NCI-H748 (cell line): ENCODE data around the gene S100A12.

Experiments used
- DNase-seq: peaks from one replicate; lab custom pipeline; 2025; ENCODE audit not compliant: unreplicated experiment; lab: John Stamatoyannopoulos, UW

The S100A12 gene

DNA sequence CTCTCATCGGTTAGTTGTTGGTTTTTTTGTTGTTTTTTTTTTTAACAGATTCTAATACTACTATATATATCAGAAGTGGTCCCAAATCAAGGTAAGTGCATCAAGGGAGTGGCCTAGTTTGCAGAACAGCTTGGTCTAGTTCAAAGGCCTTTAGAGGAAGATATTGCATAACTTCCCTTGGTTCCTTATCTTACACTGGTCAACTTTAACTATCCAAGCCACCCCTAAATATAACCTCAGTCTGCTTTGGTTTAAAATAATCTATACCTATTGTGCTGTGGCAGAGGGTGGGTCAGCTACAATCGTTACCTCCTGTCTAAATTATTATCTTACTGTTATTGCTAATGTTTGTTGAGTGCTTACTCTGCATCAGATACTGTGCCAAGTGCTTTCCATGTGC is 6.9 kb downstream of the S100A12 start:
- DNase-seq = no peak

DNA sequence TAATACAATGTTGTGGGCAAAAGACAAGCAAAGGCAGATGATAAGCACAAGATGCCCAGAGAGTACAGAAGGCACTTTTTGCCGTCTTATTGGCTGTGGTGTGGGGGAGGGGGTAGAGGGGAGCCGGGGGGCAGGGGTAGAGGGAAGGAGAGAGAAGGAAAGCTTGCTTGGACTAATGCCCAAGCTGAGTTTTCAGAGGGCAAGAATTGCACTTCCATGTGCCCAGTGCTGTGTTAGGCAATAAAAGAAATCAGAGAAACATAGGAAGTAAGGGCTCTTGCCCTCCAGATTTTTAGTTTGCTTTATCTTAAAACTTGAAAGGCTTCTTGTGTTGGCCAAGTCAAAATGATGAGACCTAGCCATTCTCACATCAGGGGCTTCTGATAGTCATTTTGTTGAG is 8.3 kb downstream of the S100A12 start:
- no peak for DNase-seq

DNA sequence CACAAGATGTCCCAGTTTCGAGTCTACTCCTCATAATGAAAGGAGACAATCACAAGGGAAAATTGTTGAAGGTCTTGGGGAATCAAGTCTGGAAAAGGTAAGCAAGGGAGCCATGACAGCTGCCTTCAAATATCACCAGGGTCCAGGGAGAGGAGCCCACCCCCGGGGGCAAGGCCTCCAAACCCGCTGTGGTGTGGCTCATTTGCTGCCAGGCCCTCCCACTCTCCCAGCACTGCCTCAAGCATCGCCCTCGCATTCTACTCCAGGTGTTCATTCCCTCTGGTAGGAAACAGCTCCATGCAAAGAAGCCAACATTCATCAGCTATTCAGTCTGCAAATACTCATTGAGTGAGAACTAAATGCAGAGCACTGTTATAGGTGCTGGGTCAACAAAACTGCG is 9.2 kb downstream of the S100A12 start:
- no peak for DNase-seq

DNA sequence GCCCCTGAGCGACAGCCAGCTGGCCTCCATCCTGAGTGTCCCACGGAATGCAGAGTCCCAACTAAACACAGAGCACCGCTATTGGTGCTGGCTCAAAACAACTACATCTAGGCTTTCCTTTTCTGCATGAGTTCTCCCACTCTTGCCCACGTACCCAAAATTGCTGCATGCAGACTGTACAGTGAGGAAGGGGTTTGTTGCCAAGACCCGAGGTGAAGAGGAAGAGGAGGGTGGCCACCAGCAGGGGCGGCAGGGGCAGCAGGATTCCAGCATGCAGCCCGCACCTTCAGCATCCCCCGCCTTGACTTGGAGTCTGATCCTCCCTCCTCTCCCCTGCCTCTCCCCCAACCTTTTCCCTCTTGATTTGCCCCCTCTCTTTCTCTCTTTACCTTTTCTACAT is 9.7 kb downstream of the S100A12 start:
- no peak for DNase-seq

GRCh38 chr1:153364766-153365666 is 10.4 kb downstream of the S100A12 start:
- DNase-seq = no peak

DNA sequence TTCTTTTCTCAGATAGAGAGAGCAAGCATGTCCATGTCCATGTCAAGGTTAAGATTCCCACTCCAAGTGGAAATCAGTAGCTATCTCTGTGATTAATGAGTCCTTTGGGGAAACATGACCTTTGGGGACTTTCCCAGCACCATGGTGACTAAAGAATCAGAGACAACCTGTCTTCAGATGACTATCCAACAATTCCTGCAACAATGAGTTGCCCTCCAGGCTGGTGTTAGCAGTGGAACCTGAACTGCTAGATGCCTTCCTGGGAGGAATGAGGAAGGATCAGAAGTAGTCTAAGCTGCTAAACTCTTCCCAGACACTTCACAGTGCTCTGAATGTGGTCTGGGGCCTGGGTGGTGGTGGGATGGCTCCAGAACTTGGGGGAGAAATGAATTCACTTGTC is 11.3 kb downstream of the S100A12 start:
- no peak for DNase-seq

GRCh38 chr1:153363641-153364040 is 11.8 kb downstream of the S100A12 start:
- DNase-seq = no peak

GRCh38 chr1:153362187-153362775 is 13.1 kb downstream of the S100A12 start:
- DNase-seq = no peak

- no peak for DNase-seq
Observed at GRCh38 chr1:153361480-153362109, 13.8 kb downstream of the S100A12 start.

DNA sequence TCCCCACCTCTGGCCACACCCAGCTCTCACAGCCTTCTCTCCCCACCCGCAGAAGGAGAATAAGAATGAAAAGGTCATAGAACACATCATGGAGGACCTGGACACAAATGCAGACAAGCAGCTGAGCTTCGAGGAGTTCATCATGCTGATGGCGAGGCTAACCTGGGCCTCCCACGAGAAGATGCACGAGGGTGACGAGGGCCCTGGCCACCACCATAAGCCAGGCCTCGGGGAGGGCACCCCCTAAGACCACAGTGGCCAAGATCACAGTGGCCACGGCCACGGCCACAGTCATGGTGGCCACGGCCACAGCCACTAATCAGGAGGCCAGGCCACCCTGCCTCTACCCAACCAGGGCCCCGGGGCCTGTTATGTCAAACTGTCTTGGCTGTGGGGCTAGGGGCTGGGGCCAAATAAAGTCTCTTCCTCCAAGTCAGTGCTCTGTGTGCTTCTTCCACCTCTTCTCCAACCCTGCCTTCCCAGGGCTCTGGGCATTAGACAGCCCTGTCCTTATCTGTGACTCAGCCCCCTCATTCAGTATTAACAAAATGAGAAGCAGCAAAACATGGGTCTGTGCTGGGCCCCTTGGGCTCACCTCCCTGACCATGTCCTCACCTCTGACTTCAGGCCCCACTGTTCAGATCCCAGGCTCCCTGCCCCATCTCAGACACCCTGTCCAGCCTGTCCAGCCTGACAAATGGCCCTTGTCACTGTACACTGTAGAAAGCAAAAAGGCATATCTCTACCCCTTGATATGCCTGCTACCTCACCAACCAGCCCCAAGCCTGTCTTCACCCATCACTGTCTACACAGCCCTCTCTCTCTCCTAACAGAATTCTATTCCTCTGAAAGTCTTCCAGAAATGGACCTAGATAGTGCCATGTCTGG is 14.6 kb downstream of the S100A12 start:
- no peak for DNase-seq

DNA sequence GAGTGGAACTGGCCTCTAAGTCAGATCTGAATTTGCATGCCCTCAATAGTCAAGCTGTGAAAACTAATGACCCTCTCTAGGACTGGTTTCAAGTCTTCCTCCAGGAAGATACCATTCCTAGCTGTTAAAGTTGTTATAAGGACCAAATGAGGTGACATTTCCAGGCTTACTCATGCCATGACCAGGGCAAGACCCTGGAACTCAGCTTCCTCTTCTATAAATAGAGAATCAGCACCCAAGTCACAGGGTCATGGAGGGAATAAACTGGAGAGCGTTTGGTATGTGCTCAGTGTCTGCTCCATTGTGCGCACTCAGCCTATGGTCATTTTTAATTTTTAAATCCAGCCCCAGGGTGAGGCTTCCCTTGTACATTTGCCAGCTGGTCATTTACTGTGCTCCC is 15.2 kb downstream of the S100A12 start:
- DNase-seq = no peak

DNA sequence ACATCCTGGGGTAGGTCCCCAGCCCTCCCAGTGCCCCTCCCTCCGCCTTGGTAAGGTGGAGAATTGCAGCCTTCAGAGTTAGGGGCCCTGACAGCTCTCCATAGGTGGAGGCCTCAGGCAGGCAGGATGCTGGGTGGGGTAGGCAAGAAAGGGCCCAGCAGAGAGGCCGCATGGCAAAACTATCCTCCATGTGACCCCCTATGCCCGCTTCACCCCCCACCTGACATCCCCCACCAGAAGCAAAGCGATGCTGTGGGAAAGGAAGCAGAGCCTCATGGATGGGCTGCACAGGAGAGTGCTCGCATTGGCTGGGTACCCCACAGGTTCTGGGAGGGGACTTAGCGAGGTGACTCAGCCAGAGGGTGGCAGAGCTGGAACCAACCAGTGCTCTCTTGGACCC is 16.2 kb downstream of the S100A12 start:
- no peak for DNase-seq

- no peak for DNase-seq
Observed at GRCh38 chr1:153358691-153358975, 16.8 kb downstream of the S100A12 start.

- no peak for DNase-seq
Observed at GRCh38 chr1:153357853-153358690, 17.3 kb downstream of the S100A12 start, which contains the start of gene S100A9. S100A9 (plus strand) TSS chr1:153357854; CDS start chr1:153358284, 430 bp downstream.

- DNase-seq = no peak
Observed at GRCh38 chr1:153357076-153357852, 18.2 kb downstream of the S100A12 start.

- no peak for DNase-seq
Observed at GRCh38 chr1:153356392-153357075, 18.9 kb downstream of the S100A12 start.

DNA sequence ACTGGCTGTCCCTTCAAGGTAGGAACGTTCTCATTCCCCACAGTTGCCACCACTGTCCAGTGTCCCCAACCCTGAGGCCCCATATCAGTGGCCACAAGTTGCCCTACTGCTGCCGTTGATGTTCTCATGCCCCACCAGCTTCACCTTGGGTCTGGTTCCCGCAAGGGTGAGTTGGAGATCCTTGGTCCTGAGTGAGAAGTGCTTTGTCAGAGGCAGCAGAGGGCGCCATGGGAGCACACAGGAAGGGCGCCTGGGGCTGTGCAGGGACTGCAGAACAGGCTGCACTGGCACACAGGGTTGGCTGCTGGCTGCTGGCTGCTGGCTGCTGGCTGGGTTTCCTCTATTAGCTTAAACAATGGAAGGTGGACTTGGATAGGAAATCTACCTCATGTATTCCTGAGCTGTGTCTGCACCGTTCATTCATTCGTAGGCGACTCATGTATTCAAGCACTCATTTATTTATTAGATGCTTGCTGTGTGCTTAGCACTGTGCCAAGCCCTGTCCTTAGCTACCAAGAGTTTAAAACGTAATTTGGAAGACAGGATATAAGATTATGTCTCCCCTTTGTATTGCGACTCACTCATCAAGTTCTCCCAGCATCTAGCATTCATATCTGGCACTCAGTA is 19.9 kb downstream of the S100A12 start:
- DNase-seq = peak; percentile 85

DNA sequence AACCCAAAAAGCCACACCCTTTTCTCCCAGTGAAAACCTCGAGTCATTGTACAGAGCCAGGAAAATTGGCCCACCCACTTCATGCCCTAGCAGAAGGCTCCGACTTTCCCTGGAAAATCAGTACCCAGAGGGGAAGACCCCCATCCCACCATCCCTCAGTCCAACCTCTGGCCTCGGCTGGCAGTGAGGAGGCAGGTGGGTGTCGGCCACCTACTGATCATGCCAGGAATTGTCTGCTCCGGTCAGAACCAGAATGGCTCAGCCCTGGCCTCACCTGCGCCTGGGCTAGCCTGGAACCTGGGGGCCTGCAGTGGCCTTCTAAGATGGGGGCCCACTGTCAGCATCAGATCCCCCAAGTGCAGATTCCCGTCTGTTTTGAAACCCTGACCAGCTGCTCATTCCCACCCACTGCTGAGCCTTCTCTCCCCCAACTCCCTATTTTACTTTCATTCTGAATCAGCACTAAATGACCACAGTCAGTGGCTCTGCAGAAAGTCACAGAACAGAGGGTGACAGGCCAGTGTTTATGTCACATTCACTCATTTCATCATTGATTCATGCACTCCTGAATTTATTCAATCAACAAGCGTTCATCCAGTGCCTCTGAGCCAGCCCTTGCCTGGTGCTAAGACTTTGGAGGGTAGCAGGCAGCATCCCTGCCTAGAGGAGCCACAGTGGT is 20.8 kb downstream of the S100A12 start:
- DNase-seq = no peak
